ENCODE results near the gene AMZ2. TPM values are rescaled to one million over a fixed set of nuclear protein-coding genes. Genes with fewer than 3 reads are reported as not detected.

The AMZ2 gene
- total and polyA plus RNA-seq, 2 experiments from 2014 or later: 54.2 to 71.5 TPM

DNA sequence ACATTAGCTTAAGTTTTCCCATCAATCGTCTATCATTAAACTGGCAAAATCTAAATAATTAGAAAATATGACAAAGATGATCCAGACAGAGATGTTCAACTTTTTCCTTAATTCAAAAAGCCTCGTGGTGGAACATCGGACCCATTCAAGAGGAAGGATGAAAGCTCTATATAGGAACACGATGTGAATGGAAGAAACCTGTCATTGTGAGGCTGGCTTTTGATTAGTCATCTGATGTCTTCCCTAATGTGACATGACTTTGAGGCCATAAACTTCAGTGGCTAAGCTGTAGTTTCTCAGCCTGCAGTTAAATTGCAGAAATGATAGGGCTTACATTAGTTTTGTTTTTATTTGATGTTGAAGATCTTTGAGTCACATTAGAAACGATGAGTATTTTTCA is 1.0 kb downstream of the AMZ2 start:
- Histone ChIP-seq H3F3A (replicated peaks; ENCODE audit: low read depth) (no peaks in the 10 kb centered on the region), H2AFZ (no peak overlapping the region), H3K27me3 (ENCODE audit: insufficient read depth) (no peaks in the 10 kb centered on the region), H4K20me1 (replicated peaks; ENCODE audit: insufficient read depth) (no peaks in the 10 kb centered on the region), H3K9me2 (ENCODE audit: insufficient read depth) (no peaks in the 10 kb centered on the region), H3K4me2 (peak overlapping the region; percentile 85), H3K27ac (ENCODE audit: low read depth) (no peak overlapping the region), H3K4me1 (ENCODE audit: insufficient read depth) (no peaks in the 10 kb centered on the region), H3K4me3 (peak overlapping the region; percentile 86), H3K79me2 (replicated peaks; ENCODE audit: insufficient read depth) (no peaks in the 10 kb centered on the region), H3K36me3 (ENCODE audit: insufficient read depth) (peaks cover 2% of the 10 kb centered on the region; the same call in 1 of the 2 replicates)
- H3K27ac Mint-ChIP-seq: no peak overlapping the region
- peaks cover 3% of the 10 kb centered on the region; the same call in 2 of the 3 replicates for H3K36me3 Mint-ChIP-seq (ENCODE audit: low read depth)
- peaks cover 10% of the 10 kb centered on the region for H3K4me1 Mint-ChIP-seq
- peaks cover 17% of the 10 kb centered on the region for H3K27me3 Mint-ChIP-seq (ENCODE audit: insufficient read depth, low read depth, poor library complexity)
- DNase-seq (ENCODE audit: low spot score): no peak
- peak overlapping the region; percentile 80 for H3K4me3 Mint-ChIP-seq
- ATAC-seq: no peak
- TF ChIP-seq, protein P1, sequence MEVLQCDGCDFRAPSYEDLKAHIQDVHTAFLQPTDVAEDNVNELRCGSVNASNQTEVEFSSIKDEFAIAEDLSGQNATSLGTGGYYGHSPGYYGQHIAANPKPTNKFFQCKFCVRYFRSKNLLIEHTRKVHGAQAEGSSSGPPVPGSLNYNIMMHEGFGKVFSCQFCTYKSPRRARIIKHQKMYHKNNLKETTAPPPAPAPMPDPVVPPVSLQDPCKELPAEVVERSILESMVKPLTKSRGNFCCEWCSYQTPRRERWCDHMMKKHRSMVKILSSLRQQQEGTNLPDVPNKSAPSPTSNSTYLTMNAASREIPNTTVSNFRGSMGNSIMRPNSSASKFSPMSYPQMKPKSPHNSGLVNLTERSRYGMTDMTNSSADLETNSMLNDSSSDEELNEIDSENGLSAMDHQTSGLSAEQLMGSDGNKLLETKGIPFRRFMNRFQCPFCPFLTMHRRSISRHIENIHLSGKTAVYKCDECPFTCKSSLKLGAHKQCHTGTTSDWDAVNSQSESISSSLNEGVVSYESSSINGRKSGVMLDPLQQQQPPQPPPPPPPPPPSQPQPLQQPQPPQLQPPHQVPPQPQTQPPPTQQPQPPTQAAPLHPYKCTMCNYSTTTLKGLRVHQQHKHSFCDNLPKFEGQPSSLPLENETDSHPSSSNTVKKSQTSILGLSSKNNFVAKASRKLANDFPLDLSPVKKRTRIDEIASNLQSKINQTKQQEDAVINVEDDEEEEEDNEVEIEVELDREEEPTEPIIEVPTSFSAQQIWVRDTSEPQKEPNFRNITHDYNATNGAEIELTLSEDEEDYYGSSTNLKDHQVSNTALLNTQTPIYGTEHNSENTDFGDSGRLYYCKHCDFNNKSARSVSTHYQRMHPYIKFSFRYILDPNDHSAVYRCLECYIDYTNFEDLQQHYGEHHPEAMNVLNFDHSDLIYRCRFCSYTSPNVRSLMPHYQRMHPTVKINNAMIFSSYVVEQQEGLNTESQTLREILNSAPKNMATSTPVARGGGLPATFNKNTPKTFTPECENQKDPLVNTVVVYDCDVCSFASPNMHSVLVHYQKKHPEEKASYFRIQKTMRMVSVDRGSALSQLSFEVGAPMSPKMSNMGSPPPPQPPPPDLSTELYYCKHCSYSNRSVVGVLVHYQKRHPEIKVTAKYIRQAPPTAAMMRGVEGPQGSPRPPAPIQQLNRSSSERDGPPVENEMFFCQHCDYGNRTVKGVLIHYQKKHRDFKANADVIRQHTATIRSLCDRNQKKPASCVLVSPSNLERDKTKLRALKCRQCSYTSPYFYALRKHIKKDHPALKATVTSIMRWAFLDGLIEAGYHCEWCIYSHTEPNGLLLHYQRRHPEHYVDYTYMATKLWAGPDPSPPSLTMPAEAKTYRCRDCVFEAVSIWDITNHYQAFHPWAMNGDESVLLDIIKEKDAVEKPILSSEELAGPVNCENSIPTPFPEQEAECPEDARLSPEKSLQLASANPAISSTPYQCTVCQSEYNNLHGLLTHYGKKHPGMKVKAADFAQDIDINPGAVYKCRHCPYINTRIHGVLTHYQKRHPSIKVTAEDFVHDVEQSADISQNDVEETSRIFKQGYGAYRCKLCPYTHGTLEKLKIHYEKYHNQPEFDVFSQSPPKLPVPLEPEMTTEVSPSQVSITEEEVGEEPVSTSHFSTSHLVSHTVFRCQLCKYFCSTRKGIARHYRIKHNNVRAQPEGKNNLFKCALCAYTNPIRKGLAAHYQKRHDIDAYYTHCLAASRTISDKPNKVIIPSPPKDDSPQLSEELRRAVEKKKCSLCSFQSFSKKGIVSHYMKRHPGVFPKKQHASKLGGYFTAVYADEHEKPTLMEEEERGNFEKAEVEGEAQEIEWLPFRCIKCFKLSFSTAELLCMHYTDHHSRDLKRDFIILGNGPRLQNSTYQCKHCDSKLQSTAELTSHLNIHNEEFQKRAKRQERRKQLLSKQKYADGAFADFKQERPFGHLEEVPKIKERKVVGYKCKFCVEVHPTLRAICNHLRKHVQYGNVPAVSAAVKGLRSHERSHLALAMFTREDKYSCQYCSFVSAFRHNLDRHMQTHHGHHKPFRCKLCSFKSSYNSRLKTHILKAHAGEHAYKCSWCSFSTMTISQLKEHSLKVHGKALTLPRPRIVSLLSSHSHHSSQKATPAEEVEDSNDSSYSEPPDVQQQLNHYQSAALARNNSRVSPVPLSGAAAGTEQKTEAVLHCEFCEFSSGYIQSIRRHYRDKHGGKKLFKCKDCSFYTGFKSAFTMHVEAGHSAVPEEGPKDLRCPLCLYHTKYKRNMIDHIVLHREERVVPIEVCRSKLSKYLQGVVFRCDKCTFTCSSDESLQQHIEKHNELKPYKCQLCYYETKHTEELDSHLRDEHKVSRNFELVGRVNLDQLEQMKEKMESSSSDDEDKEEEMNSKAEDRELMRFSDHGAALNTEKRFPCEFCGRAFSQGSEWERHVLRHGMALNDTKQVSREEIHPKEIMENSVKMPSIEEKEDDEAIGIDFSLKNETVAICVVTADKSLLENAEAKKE (CRISPR knock-in tag; IDR thresholded peaks at IDR 0.05): no peak
- H3K9me3 Mint-ChIP-seq: no peaks in the 10 kb centered on the region

DNA sequence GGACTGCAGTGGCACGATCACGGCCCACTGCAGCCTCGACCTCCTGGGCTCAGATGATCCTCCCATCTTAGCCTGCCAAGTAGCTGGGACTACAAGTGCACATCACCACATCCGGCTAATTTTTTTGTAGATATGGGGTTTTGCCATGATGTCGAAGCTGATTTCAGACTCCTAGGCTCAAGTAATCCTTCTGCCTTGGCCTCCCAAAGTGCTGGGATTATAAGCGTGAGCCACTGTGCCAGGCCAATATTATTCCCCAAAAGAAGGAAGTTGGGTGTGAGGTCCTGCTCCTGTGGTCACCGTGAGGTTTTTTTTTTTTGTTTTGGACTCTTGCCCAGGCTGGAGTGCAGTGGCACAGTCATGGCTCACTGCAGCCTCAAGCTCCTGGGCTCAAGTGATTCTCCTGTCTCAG is 1.5 kb downstream of the AMZ2 start:
- Histone ChIP-seq H3F3A (replicated peaks; ENCODE audit: low read depth) (no peaks in the 10 kb centered on the region), H3K36me3 (ENCODE audit: insufficient read depth) (peaks cover 6% of the 10 kb centered on the region; the same call in 1 of the 2 replicates), H3K27me3 (ENCODE audit: insufficient read depth) (no peaks in the 10 kb centered on the region), H3K4me3 (no peak overlapping the region), H3K27ac (ENCODE audit: low read depth) (no peak overlapping the region), H3K9me2 (ENCODE audit: insufficient read depth) (no peaks in the 10 kb centered on the region), H3K79me2 (replicated peaks; ENCODE audit: insufficient read depth) (no peaks in the 10 kb centered on the region), H4K20me1 (replicated peaks; ENCODE audit: insufficient read depth) (no peaks in the 10 kb centered on the region), H3K4me1 (ENCODE audit: insufficient read depth) (no peaks in the 10 kb centered on the region), H3K4me2 (no peak overlapping the region), H2AFZ (no peak overlapping the region)
- Mint-ChIP-seq H3K27me3 (ENCODE audit: insufficient read depth, low read depth, poor library complexity) (peaks cover 17% of the 10 kb centered on the region), H3K36me3 (ENCODE audit: low read depth) (peaks cover 3% of the 10 kb centered on the region; the same call in 2 of the 3 replicates), H3K4me3 (peak overlapping the region; percentile 80; the same call in 2 of the 3 replicates), H3K27ac (no peak overlapping the region), H3K9me3 (no peaks in the 10 kb centered on the region), H3K4me1 (peaks cover 12% of the 10 kb centered on the region)
- no peak for DNase-seq (ENCODE audit: low spot score)
- no peak for ATAC-seq
- no peak for TF ChIP-seq EZH2phosphoT487 (IDR thresholded peaks at IDR 0.05; ENCODE audit: unreplicated experiment)
- TF ChIP-seq POLR2AphosphoS5 (IDR thresholded peaks at IDR 0.05; ENCODE audit: low read depth): no peak
- TF ChIP-seq, protein P1 (CRISPR knock-in tag; IDR thresholded peaks at IDR 0.05): no peak
- TF ChIP-seq, protein P2, sequence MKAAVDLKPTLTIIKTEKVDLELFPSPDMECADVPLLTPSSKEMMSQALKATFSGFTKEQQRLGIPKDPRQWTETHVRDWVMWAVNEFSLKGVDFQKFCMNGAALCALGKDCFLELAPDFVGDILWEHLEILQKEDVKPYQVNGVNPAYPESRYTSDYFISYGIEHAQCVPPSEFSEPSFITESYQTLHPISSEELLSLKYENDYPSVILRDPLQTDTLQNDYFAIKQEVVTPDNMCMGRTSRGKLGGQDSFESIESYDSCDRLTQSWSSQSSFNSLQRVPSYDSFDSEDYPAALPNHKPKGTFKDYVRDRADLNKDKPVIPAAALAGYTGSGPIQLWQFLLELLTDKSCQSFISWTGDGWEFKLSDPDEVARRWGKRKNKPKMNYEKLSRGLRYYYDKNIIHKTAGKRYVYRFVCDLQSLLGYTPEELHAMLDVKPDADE (IDR thresholded peaks at IDR 0.05): no peak

All from GM23338 (cell line).